HEK293 (cell line): ENCODE results near the gene MPG.

ENCODE experiments used
- CTCF ChIA-PET: fragments of 350-600 bp; formaldehyde crosslinking; extraction: SDS; loops from one replicate; lab custom pipeline; 2021; ENCODE audit warnings: antibody characterized with exemption; lab: Yijun Ruan, JAX
- POLR2A ChIA-PET: fragments of 300-600 bp; formaldehyde crosslinking; extraction: SDS; loops from one replicate; lab custom pipeline; 2020; ENCODE audit warnings: antibody characterized with exemption, inconsistent platforms; lab: Yijun Ruan, JAX
- H3K27ac ChIP-seq: fragments of 200-500 bp; sonication (Bioruptor generic); 2 replicates; pipeline ENCODE4 v1.5.1; 2014; ENCODE audit warnings: low read depth, low read length, control low read depth, inconsistent platforms; ENCODE audit errors: extremely low read depth
- H3K36me3 ChIP-seq, 2 experiments: fragments of 200-500 bp in 1 of 2; sonication (Bioruptor generic) in 1 of 2; 1 replicate in 1 of 2; 2 replicates in 1 of 2; pipeline ENCODE4 v1.5.1; 2014 to 2017; ENCODE audit warnings: inconsistent platforms in 2 of 2, low read length in 2 of 2; ENCODE audit not compliant: control insufficient read depth in 2 of 2, insufficient read depth in 1 of 2
- H3K4me1 ChIP-seq: fragments of 200-500 bp; sonication (Bioruptor generic); 2 replicates; pipeline ENCODE4 v1.5.1; 2014; ENCODE audit warnings: mild to moderate bottlenecking, low read length, inconsistent platforms; ENCODE audit not compliant: control insufficient read depth, insufficient read depth
- H3K4me3 ChIP-seq: 2 replicates; pipeline ENCODE4 v1.5.1; 2011; ENCODE audit warnings: low read depth, mild to moderate bottlenecking, control low read depth, low read length, moderate library complexity
- H3K9me3 ChIP-seq: fragments of 200-500 bp; sonication (Bioruptor generic); 2 replicates; pipeline ENCODE4 v1.5.1; 2014; ENCODE audit warnings: low read depth, low read length, inconsistent platforms; ENCODE audit not compliant: control insufficient read depth, insufficient read depth
- SCRT1 ChIP-seq: fragments of 450-650 bp; formaldehyde crosslinking; IDR thresholded peaks from 2 replicates; pipeline ENCODE4 v1.5.1; 2016; ENCODE audit warnings: missing biosample characterization, missing genetic modification characterization, borderline replicate concordance
- SCRT2 ChIP-seq: fragments of 450-650 bp; formaldehyde crosslinking; IDR thresholded peaks from 2 replicates; pipeline ENCODE4 v1.5.1; 2016; ENCODE audit warnings: missing biosample characterization, missing genetic modification characterization
- SETDB1 ChIP-seq: IDR thresholded peaks from one replicate; pipeline ENCODE4 v1.6.1; 2017; ENCODE audit warnings: mild to moderate bottlenecking, low read length, moderate library complexity, mixed read lengths; ENCODE audit not compliant: insufficient read length
- SP3 ChIP-seq: fragments of 450-650 bp; formaldehyde crosslinking; IDR thresholded peaks from 2 replicates; pipeline ENCODE4 v1.5.1; 2016; ENCODE audit warnings: missing biosample characterization, missing genetic modification characterization
- SP7 ChIP-seq: fragments of 450-650 bp; formaldehyde crosslinking; IDR thresholded peaks from 2 replicates; pipeline ENCODE4 v1.5.1; 2016; ENCODE audit warnings: missing biosample characterization, missing genetic modification characterization
- YY1 ChIP-seq: fragments of 450-650 bp; formaldehyde crosslinking; IDR thresholded peaks from 2 replicates; pipeline ENCODE4 v1.5.1; 2018; ENCODE audit warnings: missing biosample characterization, missing genetic modification characterization
- ZBTB17 ChIP-seq: fragments of 450-650 bp; formaldehyde crosslinking; IDR thresholded peaks from 2 replicates; pipeline ENCODE4 v1.5.1; 2016; ENCODE audit warnings: missing biosample characterization, missing genetic modification characterization
- ZBTB48 ChIP-seq: fragments of 450-650 bp; formaldehyde crosslinking; IDR thresholded peaks from 2 replicates; pipeline ENCODE4 v1.5.1; 2016; ENCODE audit warnings: missing biosample characterization, missing genetic modification characterization
- ZFHX2 ChIP-seq: fragments of 450-650 bp; formaldehyde crosslinking; conservative IDR thresholded peaks from 2 replicates; pipeline ENCODE4 v1.5.1; 2016; ENCODE audit warnings: missing biosample characterization, missing genetic modification characterization
- ZNF121 ChIP-seq: fragments of 450-650 bp; formaldehyde crosslinking; IDR thresholded peaks from 2 replicates; pipeline ENCODE4 v1.5.1; 2016; ENCODE audit warnings: missing biosample characterization, missing genetic modification characterization
- ZNF266 ChIP-seq: fragments of 450-650 bp; formaldehyde crosslinking; IDR thresholded peaks from 2 replicates; pipeline ENCODE4 v1.5.1; 2016; ENCODE audit warnings: missing biosample characterization, missing genetic modification characterization, low read depth
- ZNF341 ChIP-seq: fragments of 450-650 bp; formaldehyde crosslinking; IDR thresholded peaks from 2 replicates; pipeline ENCODE4; 2016; ENCODE audit warnings: low read depth, missing biosample characterization, missing genetic modification characterization
- ZNF354C ChIP-seq: fragments of 450-650 bp; formaldehyde crosslinking; IDR thresholded peaks from 2 replicates; pipeline ENCODE4 v1.5.1; 2016; ENCODE audit warnings: missing biosample characterization, missing genetic modification characterization, low read depth, borderline replicate concordance
- ZNF426 ChIP-seq: fragments of 450-650 bp; formaldehyde crosslinking; IDR thresholded peaks from 2 replicates; pipeline ENCODE4 v1.5.1; 2017; ENCODE audit warnings: missing biosample characterization, missing genetic modification characterization, mild to moderate bottlenecking, inconsistent platforms, moderate library complexity
- ZNF521 ChIP-seq: fragments of 450-650 bp; formaldehyde crosslinking; IDR thresholded peaks from 2 replicates; pipeline ENCODE4 v1.5.1; 2017; ENCODE audit warnings: missing biosample characterization, mild to moderate bottlenecking, missing genetic modification characterization
- ZNF600 ChIP-seq: fragments of 450-650 bp; formaldehyde crosslinking; IDR thresholded peaks from 2 replicates; pipeline ENCODE4 v1.5.1; 2016; ENCODE audit warnings: missing biosample characterization, missing genetic modification characterization
- ZNF624 ChIP-seq: fragments of 450-650 bp; formaldehyde crosslinking; IDR thresholded peaks from 2 replicates; pipeline ENCODE4 v1.5.1; 2017; ENCODE audit warnings: missing biosample characterization, missing genetic modification characterization
- ZNF626 ChIP-seq: fragments of 450-650 bp; sonication (Bioruptor Pico); formaldehyde crosslinking; IDR thresholded peaks from 2 replicates; pipeline ENCODE4 v1.5.1; 2018; ENCODE audit warnings: missing biosample characterization, missing genetic modification characterization, inconsistent platforms
- ZNF660 ChIP-seq: fragments of 450-650 bp; IDR thresholded peaks from 2 replicates; pipeline ENCODE4 v1.5.1; 2018; ENCODE audit warnings: missing biosample characterization, mild to moderate bottlenecking, missing genetic modification characterization
- ZNF747 ChIP-seq: fragments of 450-650 bp; formaldehyde crosslinking; IDR thresholded peaks from 2 replicates; pipeline ENCODE4 v1.5.1; 2016; ENCODE audit warnings: missing biosample characterization, missing genetic modification characterization
- TF ChIP-seq, protein P1 (sequence below): fragments of 450-650 bp; IDR thresholded peaks from 2 replicates; pipeline ENCODE4 v1.5.1; 2018; ENCODE audit warnings: missing biosample characterization, missing genetic modification characterization
- TF ChIP-seq, protein P2 (sequence below): fragments of 450-650 bp; formaldehyde crosslinking; IDR thresholded peaks from 2 replicates; pipeline ENCODE4 v1.5.1; 2016; ENCODE audit warnings: missing biosample characterization, missing genetic modification characterization
- TF ChIP-seq, protein P3 (sequence below): fragments of 450-650 bp; formaldehyde crosslinking; IDR thresholded peaks from 2 replicates; pipeline ENCODE4 v1.5.1; 2016; ENCODE audit warnings: missing biosample characterization, missing genetic modification characterization
- TF ChIP-seq, protein P4 (sequence below): fragments of 450-650 bp; formaldehyde crosslinking; IDR thresholded peaks from 2 replicates; pipeline ENCODE4 v1.5.1; 2016; ENCODE audit warnings: missing biosample characterization, missing genetic modification characterization, borderline replicate concordance
- TF ChIP-seq, protein P5 (sequence below): fragments of 450-650 bp; formaldehyde crosslinking; IDR thresholded peaks from 2 replicates; pipeline ENCODE4 v1.5.1; 2016; ENCODE audit warnings: missing biosample characterization, missing genetic modification characterization

The MPG gene

DNA sequence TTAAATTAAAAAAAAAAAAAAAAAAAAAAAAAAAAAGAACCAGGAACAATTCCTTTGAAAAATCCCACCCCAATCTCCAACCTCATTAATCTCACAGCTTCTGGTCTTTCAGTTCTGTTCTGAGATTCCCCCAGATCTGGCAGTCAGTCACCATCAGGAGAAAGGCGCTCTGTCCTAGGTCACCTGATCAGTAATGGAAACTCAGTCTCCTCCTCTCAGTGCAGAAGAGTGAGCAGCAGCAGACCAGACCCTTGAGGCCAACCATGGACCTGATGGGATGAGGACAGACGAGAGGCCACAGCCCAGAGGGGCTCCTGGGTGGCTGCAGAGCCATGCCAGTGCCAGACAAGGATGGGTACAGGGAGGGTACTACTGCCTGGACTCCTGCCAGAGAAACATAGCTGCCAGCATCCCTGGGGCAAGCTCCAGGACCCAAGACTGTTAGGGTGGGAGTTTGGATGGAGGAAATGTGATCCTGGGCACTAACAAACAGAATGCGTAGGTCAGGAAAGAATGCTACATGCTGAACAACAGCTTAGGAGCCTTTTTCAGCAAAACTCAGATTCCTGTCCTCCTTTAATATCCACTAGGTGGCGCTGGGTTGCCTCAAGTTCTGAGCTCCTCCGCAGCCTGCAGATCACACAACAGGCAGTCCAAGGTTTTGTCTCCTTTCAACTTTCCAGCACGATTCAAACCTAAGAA lies 28.7 kb downstream of the MPG start (continued):
- TF ChIP-seq SP7 = peak; percentile 22; the same call in 1 of the 2 replicates
- peak; percentile 68 for TF ChIP-seq SCRT2
- TF ChIP-seq ZNF660 (tag by site-specific recombination) = peak; percentile 27; the same call in 1 of the 2 replicates
- TF ChIP-seq, protein P1, sequence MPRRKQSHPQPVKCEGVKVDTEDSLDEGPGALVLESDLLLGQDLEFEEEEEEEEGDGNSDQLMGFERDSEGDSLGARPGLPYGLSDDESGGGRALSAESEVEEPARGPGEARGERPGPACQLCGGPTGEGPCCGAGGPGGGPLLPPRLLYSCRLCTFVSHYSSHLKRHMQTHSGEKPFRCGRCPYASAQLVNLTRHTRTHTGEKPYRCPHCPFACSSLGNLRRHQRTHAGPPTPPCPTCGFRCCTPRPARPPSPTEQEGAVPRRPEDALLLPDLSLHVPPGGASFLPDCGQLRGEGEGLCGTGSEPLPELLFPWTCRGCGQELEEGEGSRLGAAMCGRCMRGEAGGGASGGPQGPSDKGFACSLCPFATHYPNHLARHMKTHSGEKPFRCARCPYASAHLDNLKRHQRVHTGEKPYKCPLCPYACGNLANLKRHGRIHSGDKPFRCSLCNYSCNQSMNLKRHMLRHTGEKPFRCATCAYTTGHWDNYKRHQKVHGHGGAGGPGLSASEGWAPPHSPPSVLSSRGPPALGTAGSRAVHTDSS (tag by site-specific recombination) = no peak
- TF ChIP-seq ZBTB48 = no peak
- TF ChIP-seq ZNF600 (tag by site-specific recombination) = peak; percentile 91
- no peak for TF ChIP-seq ZNF521 (tag by site-specific recombination)
- TF ChIP-seq, protein P2, sequence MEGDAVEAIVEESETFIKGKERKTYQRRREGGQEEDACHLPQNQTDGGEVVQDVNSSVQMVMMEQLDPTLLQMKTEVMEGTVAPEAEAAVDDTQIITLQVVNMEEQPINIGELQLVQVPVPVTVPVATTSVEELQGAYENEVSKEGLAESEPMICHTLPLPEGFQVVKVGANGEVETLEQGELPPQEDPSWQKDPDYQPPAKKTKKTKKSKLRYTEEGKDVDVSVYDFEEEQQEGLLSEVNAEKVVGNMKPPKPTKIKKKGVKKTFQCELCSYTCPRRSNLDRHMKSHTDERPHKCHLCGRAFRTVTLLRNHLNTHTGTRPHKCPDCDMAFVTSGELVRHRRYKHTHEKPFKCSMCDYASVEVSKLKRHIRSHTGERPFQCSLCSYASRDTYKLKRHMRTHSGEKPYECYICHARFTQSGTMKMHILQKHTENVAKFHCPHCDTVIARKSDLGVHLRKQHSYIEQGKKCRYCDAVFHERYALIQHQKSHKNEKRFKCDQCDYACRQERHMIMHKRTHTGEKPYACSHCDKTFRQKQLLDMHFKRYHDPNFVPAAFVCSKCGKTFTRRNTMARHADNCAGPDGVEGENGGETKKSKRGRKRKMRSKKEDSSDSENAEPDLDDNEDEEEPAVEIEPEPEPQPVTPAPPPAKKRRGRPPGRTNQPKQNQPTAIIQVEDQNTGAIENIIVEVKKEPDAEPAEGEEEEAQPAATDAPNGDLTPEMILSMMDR (tag by site-specific recombination) = peak; percentile 75
- no peak for TF ChIP-seq SETDB1
- TF ChIP-seq ZBTB17 (tag by site-specific recombination) = peak; percentile 74
- no peak for TF ChIP-seq ZNF426 (tag by site-specific recombination)
- no peak for TF ChIP-seq ZNF626 (tag by site-specific recombination)
- no peak for TF ChIP-seq YY1

DNA sequence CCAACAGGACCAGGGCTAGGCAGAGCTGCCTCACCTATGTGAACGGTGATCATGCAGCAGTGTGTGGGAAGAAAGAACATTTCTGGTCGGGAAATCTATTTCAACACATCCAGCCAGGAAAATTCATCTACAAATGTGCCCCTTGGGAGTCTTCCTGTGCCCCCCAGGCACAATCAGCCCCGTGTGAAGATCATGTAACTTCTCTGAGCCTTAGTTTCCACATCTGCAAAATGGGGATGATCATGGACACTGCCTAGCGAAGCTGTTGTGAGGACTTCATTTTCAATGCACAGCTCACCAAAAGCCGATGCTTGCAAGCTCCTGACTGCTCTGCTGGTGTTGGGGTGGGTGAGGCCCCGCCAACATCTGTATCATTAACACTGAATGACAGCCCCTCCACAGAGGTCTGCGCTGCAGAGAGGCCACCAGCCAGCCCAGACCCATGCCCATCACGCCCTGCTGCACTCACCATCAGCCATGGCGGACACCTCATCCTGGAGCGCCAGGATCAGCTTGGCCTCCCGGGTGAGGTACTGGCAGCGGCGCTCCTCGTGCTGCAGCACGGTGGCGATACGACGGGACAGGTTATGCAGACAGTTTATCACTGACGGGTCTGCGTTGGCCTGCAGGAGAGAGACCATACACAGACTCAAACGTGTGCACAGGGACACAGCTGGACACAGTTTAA lies 34.3 kb downstream of the MPG start:
- TF ChIP-seq, protein P3, sequence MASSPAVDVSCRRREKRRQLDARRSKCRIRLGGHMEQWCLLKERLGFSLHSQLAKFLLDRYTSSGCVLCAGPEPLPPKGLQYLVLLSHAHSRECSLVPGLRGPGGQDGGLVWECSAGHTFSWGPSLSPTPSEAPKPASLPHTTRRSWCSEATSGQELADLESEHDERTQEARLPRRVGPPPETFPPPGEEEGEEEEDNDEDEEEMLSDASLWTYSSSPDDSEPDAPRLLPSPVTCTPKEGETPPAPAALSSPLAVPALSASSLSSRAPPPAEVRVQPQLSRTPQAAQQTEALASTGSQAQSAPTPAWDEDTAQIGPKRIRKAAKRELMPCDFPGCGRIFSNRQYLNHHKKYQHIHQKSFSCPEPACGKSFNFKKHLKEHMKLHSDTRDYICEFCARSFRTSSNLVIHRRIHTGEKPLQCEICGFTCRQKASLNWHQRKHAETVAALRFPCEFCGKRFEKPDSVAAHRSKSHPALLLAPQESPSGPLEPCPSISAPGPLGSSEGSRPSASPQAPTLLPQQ = no peak
- TF ChIP-seq ZFHX2 (tag by site-specific recombination) (no peak), SP3 (tag by site-specific recombination) (no peak), SCRT1 (tag by site-specific recombination) (no peak), ZNF600 (tag by site-specific recombination) (peak; percentile 47; the same call in 1 of the 2 replicates), ZNF266 (no peak), ZNF354C (tag by site-specific recombination) (no peak), ZNF121 (peak; percentile 40; the same call in 1 of the 2 replicates), ZNF624 (tag by site-specific recombination) (no peak), ZNF341 (tag by site-specific recombination) (no peak), ZNF747 (tag by site-specific recombination) (no peak), SCRT2 (no peak)
- TF ChIP-seq, protein P4, sequence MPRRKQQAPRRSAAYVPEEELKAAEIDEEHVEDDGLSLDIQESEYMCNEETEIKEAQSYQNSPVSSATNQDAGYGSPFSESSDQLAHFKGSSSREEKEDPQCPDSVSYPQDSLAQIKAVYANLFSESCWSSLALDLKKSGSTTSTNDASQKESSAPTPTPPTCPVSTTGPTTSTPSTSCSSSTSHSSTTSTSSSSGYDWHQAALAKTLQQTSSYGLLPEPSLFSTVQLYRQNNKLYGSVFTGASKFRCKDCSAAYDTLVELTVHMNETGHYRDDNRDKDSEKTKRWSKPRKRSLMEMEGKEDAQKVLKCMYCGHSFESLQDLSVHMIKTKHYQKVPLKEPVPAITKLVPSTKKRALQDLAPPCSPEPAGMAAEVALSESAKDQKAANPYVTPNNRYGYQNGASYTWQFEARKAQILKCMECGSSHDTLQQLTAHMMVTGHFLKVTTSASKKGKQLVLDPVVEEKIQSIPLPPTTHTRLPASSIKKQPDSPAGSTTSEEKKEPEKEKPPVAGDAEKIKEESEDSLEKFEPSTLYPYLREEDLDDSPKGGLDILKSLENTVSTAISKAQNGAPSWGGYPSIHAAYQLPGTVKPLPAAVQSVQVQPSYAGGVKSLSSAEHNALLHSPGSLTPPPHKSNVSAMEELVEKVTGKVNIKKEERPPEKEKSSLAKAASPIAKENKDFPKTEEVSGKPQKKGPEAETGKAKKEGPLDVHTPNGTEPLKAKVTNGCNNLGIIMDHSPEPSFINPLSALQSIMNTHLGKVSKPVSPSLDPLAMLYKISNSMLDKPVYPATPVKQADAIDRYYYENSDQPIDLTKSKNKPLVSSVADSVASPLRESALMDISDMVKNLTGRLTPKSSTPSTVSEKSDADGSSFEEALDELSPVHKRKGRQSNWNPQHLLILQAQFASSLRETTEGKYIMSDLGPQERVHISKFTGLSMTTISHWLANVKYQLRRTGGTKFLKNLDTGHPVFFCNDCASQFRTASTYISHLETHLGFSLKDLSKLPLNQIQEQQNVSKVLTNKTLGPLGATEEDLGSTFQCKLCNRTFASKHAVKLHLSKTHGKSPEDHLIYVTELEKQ (tag by site-specific recombination) = no peak
- TF ChIP-seq, protein P5, sequence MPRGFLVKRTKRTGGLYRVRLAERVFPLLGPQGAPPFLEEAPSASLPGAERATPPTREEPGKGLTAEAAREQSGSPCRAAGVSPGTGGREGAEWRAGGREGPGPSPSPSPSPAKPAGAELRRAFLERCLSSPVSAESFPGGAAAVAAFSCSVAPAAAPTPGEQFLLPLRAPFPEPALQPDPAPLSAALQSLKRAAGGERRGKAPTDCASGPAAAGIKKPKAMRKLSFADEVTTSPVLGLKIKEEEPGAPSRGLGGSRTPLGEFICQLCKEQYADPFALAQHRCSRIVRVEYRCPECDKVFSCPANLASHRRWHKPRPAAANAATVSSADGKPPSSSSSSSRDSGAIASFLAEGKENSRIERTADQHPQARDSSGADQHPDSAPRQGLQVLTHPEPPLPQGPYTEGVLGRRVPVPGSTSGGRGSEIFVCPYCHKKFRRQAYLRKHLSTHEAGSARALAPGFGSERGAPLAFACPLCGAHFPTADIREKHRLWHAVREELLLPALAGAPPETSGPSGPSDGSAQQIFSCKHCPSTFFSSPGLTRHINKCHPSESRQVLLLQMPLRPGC (tag by site-specific recombination) = no peak
- ChIA-PET CTCF (interaction anchor here (0.7 to 0.8 kb wide), 3 partner anchors 15 to 167 kb away, joined by 3 to 4 read pairs (median 4); no protein-coding TSS in a partner anchor), POLR2A (interaction anchor here (0.5 to 0.6 kb wide), 4 partner anchors 125 to 225 kb away, joined by 3 to 6 read pairs (median 4); no protein-coding TSS in a partner anchor)
- H3K4me1 ChIP-seq = no peaks in the 10 kb centered on the region
- H3K4me3 ChIP-seq = no peak overlapping the region
- H3K36me3 ChIP-seq = peaks cover 12 to 60% of the 10 kb centered on the region in 2 experiments; a peak in 2 of 3 replicates
- no peaks in the 10 kb centered on the region for H3K9me3 ChIP-seq
- no peak overlapping the region for H3K27ac ChIP-seq
